ENCODE results near the gene STX8.
"Not testable (repeated sequence)": the region's sequence is repeated elsewhere in the genome, so short reads cannot be mapped to it uniquely, and the experiment has no call there.

The STX8 gene

DNA sequence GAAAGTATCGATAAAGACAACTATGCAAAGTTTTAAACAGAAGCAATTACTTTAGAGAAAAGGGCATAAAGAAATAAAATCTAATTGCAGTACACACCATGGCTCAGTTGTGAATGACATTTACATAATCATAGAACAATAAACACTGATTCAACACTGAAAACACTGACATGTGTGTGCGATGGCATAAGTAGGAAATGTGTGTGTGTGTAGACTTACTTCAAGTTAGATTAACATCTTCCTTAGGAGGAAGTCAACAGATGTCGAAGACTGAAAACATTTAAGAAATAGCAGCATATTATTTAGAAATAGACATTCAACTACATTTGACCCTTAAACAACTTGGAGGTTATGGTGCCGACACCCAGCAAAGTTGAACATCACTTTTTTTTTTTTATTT, 172.4 kb downstream of the STX8 start:
- H3K4me1 ChIP-seq (ENCODE audit: control insufficient read depth, insufficient read depth, low read length) = peaks cover 5% of the 10 kb centered on the region; the same call in 1 of the 2 replicates
- H3K9ac ChIP-seq (ENCODE audit: low read depth, low read length) = no peak overlapping the region
- no peak overlapping the region for H3K4me3 ChIP-seq (ENCODE audit: low read depth, low read length)
- no peaks in the 10 kb centered on the region for H3K27me3 ChIP-seq (ENCODE audit: control insufficient read depth, insufficient read depth, low read length)
- no peak overlapping the region for H3K27ac ChIP-seq (ENCODE audit: low read depth, low read length)
- H3K36me3 ChIP-seq (ENCODE audit: control insufficient read depth, insufficient read depth, low read length) = no peaks in the 10 kb centered on the region
- H3K9me3 ChIP-seq (ENCODE audit: control insufficient read depth, insufficient read depth, low read length) = no peaks in the 10 kb centered on the region

DNA sequence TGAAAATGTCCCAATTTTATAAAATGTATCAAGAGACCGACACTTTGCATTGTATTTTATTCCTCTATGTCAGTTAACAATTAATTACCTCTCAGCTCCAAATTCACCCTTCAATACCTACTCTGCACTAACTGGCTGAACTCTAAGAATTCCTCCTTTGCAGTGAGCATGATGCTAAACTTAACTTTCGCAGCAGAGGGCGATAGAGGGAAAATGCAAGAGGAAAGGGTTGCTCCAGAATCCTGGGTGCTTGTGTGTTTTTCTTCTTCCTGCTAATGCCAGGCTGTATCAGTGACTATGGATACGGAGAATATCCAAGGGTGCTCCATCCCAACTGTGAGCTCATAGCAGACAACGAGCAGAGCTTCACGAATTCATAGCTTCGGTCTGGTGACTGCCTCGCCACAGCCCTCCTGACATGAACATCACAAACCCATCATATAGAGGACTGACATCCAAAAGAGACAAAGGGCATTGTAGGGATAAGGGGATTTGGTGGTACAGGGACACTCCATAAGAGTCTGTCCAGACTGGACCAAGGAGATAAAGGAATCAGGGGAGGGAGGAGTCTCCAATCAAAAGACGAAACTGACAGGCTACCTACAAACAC, 172.9 kb downstream of the STX8 start:
- Histone ChIP-seq H3K27me3 (ENCODE audit: control insufficient read depth, insufficient read depth, low read length) (no peaks in the 10 kb centered on the region), H3K9me3 (ENCODE audit: control insufficient read depth, insufficient read depth, low read length) (no peaks in the 10 kb centered on the region), H3K4me3 (ENCODE audit: low read depth, low read length) (no peak overlapping the region), H3K4me1 (ENCODE audit: control insufficient read depth, insufficient read depth, low read length) (peaks cover 5% of the 10 kb centered on the region; the same call in 1 of the 2 replicates), H3K27ac (ENCODE audit: low read depth, low read length) (no peak overlapping the region), H3K9ac (ENCODE audit: low read depth, low read length) (no peak overlapping the region), H3K36me3 (ENCODE audit: control insufficient read depth, insufficient read depth, low read length) (no peaks in the 10 kb centered on the region)

DNA sequence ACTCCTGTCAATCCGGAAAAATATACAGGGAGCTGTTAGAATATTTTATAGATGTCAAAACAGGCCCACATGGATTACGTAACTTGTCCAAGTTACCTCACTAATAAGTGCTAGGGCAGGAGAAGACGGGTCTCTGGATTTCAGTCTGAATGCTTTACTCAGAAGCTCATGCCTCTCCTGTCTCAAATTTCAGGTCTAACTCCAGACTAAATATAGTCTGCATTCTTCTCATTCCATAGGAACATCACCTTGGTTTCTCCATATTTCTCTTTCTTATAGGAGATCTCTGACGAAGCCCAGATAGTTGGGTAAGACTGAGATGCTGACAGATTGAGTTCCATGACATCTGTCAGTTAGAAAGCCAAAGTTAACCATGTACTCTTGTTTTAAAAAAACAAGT, 174.2 kb downstream of the STX8 start:
- H3K36me3 ChIP-seq (ENCODE audit: control insufficient read depth, insufficient read depth, low read length) = no peaks in the 10 kb centered on the region
- H3K27me3 ChIP-seq (ENCODE audit: control insufficient read depth, insufficient read depth, low read length) = no peaks in the 10 kb centered on the region
- H3K9ac ChIP-seq (ENCODE audit: low read depth, low read length) = no peak overlapping the region
- no peak overlapping the region for H3K27ac ChIP-seq (ENCODE audit: low read depth, low read length)
- peaks cover 5% of the 10 kb centered on the region; the same call in 1 of the 2 replicates for H3K4me1 ChIP-seq (ENCODE audit: control insufficient read depth, insufficient read depth, low read length)
- H3K9me3 ChIP-seq (ENCODE audit: control insufficient read depth, insufficient read depth, low read length) = no peaks in the 10 kb centered on the region
- H3K4me3 ChIP-seq (ENCODE audit: low read depth, low read length) = no peak overlapping the region

DNA sequence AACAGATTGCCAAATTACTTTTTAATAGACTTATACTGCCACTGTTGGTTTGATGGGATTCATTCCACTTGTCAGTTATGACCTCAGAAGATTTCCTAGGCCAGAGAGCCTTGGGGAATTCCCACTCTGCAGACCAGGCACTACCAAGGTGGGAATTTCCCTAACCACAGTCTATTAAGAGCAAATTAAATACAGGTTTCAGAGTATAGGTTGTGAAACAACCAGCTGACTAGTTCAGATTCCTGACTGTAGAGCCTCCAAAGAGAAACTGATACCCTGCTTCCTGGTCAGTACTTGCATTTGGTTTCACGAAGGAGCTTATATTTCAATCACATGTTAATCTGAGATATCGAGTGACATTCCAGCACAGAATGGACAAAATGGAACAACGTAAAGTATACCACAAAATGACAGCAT, 186.5 kb downstream of the STX8 start:
- no peaks in the 10 kb centered on the region for H3K36me3 ChIP-seq (ENCODE audit: control insufficient read depth, insufficient read depth, low read length)
- no peak overlapping the region for H3K27ac ChIP-seq (ENCODE audit: low read depth, low read length)

GRCh38 chr17:9386401-9386800, 189.2 kb downstream of the STX8 start:
- H3K27me3 ChIP-seq (ENCODE audit: control insufficient read depth, insufficient read depth, low read length) = no peaks in the 10 kb centered on the region
- no peak overlapping the region for H3K9ac ChIP-seq (ENCODE audit: low read depth, low read length)
- no peaks in the 10 kb centered on the region for H3K9me3 ChIP-seq (ENCODE audit: control insufficient read depth, insufficient read depth, low read length)
- H3K36me3 ChIP-seq (ENCODE audit: control insufficient read depth, insufficient read depth, low read length) = no peaks in the 10 kb centered on the region
- H3K4me1 ChIP-seq (ENCODE audit: control insufficient read depth, insufficient read depth, low read length) = no peaks in the 10 kb centered on the region
- H3K4me3 ChIP-seq (ENCODE audit: low read depth, low read length) = no peak overlapping the region
- no peak overlapping the region for H3K27ac ChIP-seq (ENCODE audit: low read depth, low read length)

More for the DNA sequence above, 186.5 kb downstream of the STX8 start:
- Histone ChIP-seq H3K4me3 (ENCODE audit: low read depth, low read length) (no peak overlapping the region), H3K4me1 (ENCODE audit: control insufficient read depth, insufficient read depth, low read length) (no peaks in the 10 kb centered on the region), H3K27me3 (ENCODE audit: control insufficient read depth, insufficient read depth, low read length) (no peaks in the 10 kb centered on the region), H3K9ac (ENCODE audit: low read depth, low read length) (no peak overlapping the region), H3K9me3 (ENCODE audit: control insufficient read depth, insufficient read depth, low read length) (no peaks in the 10 kb centered on the region)

- Histone ChIP-seq H3K36me3 (ENCODE audit: control insufficient read depth, insufficient read depth, low read length) (no peaks in the 10 kb centered on the region), H3K27ac (ENCODE audit: low read depth, low read length) (no peak overlapping the region), H3K9me3 (ENCODE audit: control insufficient read depth, insufficient read depth, low read length) (no peaks in the 10 kb centered on the region), H3K27me3 (ENCODE audit: control insufficient read depth, insufficient read depth, low read length) (no peaks in the 10 kb centered on the region), H3K4me3 (ENCODE audit: low read depth, low read length) (no peak overlapping the region), H3K9ac (ENCODE audit: low read depth, low read length) (no peak overlapping the region), H3K4me1 (ENCODE audit: control insufficient read depth, insufficient read depth, low read length) (no peaks in the 10 kb centered on the region)
Observed at GRCh38 chr17:9383826-9384225, 191.8 kb downstream of the STX8 start.

DNA sequence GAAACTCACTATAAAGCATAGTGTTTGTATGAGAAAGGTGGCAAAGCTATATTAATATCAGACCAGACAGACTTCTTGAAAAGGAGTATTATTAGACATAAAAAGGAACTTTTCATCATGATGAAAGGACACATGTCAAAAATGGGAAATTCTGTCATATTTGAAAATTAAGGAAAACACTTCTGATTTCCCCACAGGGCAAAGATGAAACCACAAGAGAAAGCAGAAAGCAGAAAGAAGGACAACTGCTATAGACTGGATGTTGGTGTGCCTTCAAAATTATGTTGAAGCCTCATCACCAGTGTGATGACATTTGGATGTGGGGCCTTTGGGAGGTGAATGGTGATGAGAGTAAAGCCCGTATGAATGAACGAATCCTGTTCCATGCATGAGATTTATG, 193.0 kb downstream of the STX8 start:
- H3K4me1 ChIP-seq (ENCODE audit: control insufficient read depth, insufficient read depth, low read length) = no peaks in the 10 kb centered on the region
- H3K9ac ChIP-seq (ENCODE audit: low read depth, low read length) = no peak overlapping the region
- H3K4me3 ChIP-seq (ENCODE audit: low read depth, low read length) = no peak overlapping the region
- H3K9me3 ChIP-seq (ENCODE audit: control insufficient read depth, insufficient read depth, low read length) = no peaks in the 10 kb centered on the region
- no peak overlapping the region for H3K27ac ChIP-seq (ENCODE audit: low read depth, low read length)
- no peaks in the 10 kb centered on the region for H3K27me3 ChIP-seq (ENCODE audit: control insufficient read depth, insufficient read depth, low read length)
- H3K36me3 ChIP-seq (ENCODE audit: control insufficient read depth, insufficient read depth, low read length) = no peaks in the 10 kb centered on the region

- H3K4me3 ChIP-seq (ENCODE audit: low read depth, low read length) = no peak overlapping the region
- H3K27me3 ChIP-seq (ENCODE audit: control insufficient read depth, insufficient read depth, low read length) = no peaks in the 10 kb centered on the region
- no peak overlapping the region for H3K9ac ChIP-seq (ENCODE audit: low read depth, low read length)
- H3K36me3 ChIP-seq (ENCODE audit: control insufficient read depth, insufficient read depth, low read length) = no peaks in the 10 kb centered on the region
- H3K27ac ChIP-seq (ENCODE audit: low read depth, low read length) = no peak overlapping the region
- no peaks in the 10 kb centered on the region for H3K4me1 ChIP-seq (ENCODE audit: control insufficient read depth, insufficient read depth, low read length)
- peaks cover 3% of the 10 kb centered on the region; the same call in 1 of the 2 replicates for H3K9me3 ChIP-seq (ENCODE audit: control insufficient read depth, insufficient read depth, low read length)
Observed at GRCh38 chr17:9381068-9381467, 194.6 kb downstream of the STX8 start.

DNA sequence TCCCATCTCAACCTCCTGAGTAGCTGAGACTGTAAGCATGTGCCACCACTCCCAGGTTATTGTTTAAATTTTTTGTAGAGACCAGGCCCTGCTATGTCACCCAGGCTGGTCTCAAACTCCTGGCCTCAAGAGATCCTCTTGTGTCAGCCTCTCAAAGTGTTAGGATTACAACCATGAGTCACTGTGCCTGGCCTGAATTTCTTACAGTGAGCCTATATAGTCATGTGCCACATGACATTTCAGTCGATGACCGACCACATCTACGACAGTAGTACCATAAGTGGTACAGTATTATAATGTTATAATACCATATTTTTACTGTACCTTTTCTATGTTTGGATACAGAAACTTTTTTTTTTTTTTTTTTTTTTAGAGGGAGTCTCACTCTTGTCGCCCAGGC, 195.3 kb downstream of the STX8 start:
- no peaks in the 10 kb centered on the region for H3K27me3 ChIP-seq (ENCODE audit: control insufficient read depth, insufficient read depth, low read length)
- peaks cover 3% of the 10 kb centered on the region; the same call in 1 of the 2 replicates for H3K9me3 ChIP-seq (ENCODE audit: control insufficient read depth, insufficient read depth, low read length)
- no peak overlapping the region for H3K9ac ChIP-seq (ENCODE audit: low read depth, low read length)
- H3K4me3 ChIP-seq (ENCODE audit: low read depth, low read length) = no peak overlapping the region
- H3K36me3 ChIP-seq (ENCODE audit: control insufficient read depth, insufficient read depth, low read length) = no peaks in the 10 kb centered on the region
- H3K4me1 ChIP-seq (ENCODE audit: control insufficient read depth, insufficient read depth, low read length) = no peaks in the 10 kb centered on the region
- no peak overlapping the region for H3K27ac ChIP-seq (ENCODE audit: low read depth, low read length)

GRCh38 chr17:9376177-9376576, 199.4 kb downstream of the STX8 start:
- H3K9me3 ChIP-seq (ENCODE audit: control insufficient read depth, insufficient read depth, low read length); H3K4me1 ChIP-seq (ENCODE audit: control insufficient read depth, insufficient read depth, low read length); H3K36me3 ChIP-seq (ENCODE audit: control insufficient read depth, insufficient read depth, low read length); H3K27ac ChIP-seq (ENCODE audit: low read depth, low read length); H3K4me3 ChIP-seq (ENCODE audit: low read depth, low read length); H3K27me3 ChIP-seq (ENCODE audit: control insufficient read depth, insufficient read depth, low read length); H3K9ac ChIP-seq (ENCODE audit: low read depth, low read length): not testable (repeated sequence)

GRCh38 chr17:9371019-9371418, 204.6 kb downstream of the STX8 start:
- Histone ChIP-seq H3K36me3 (ENCODE audit: control insufficient read depth, insufficient read depth, low read length) (no peaks in the 10 kb centered on the region), H3K4me3 (ENCODE audit: low read depth, low read length) (no peak overlapping the region), H3K9me3 (ENCODE audit: control insufficient read depth, insufficient read depth, low read length) (no peaks in the 10 kb centered on the region), H3K4me1 (ENCODE audit: control insufficient read depth, insufficient read depth, low read length) (peaks cover 11% of the 10 kb centered on the region), H3K9ac (ENCODE audit: low read depth, low read length) (no peak overlapping the region), H3K27ac (ENCODE audit: low read depth, low read length) (peak overlapping the region; percentile 42), H3K27me3 (ENCODE audit: control insufficient read depth, insufficient read depth, low read length) (no peaks in the 10 kb centered on the region)
